Kidney tubule cell (primary cell): ENCODE data around the gene CD8B2.
"Not testable (repeated sequence)": the region's sequence is repeated elsewhere in the genome, so short reads cannot be mapped to it uniquely, and the experiment has no call there.

Experiments used
- DNase-seq: peaks from one replicate; pipeline ENCODE4 v3.0.0-alpha.2; 2018; ENCODE audit warnings: low spot score

The CD8B2 gene

GRCh38 chr2:106551417-106552130 is 64.4 kb downstream of the CD8B2 start:
- no peak for DNase-seq

DNA sequence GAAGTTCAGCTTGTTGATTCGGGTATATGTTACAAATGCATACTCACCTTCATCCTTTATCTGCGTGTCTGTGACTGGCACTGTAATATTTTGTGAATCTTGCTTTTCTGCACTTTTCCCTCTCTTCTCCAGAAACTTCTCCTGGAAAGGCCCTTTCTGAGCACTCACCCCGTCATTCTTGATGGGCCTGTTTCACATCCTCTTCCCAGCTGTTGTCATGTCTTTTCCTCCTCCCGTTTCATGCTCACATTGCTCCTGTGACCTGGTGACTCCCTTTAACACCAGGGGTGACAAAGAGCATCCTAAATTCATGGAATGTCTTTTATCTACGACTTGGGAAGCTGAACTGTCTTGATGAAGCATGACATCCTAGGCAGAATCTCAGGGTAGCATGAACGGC is 65.8 kb downstream of the CD8B2 start:
- DNase-seq, result no peak

GRCh38 chr2:106553321-106553720 is 66.2 kb downstream of the CD8B2 start:
- DNase-seq, result no peak

GRCh38 chr2:106554411-106554810 is 67.2 kb downstream of the CD8B2 start:
- DNase-seq, result no peak

DNA sequence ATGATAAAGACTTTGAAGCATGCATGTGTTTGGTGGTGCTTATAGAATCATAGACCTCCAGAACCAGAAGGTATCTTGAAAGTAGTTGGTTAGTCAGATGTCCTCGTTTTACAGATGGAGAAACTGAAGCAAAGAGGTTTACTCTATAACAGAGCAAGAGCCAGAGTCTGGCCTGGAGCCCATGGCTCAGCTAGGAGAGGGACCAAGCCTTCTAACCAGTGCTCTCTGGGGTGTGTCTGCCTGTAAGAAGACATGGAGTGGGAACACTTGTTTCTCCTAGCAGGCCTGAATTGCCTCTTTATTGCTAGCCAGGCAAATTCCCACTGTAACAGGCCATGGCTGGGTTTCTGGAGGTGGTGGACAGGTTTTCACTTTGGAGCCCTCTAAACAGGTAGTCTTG is 67.9 kb downstream of the CD8B2 start:
- DNase-seq, result no peak

DNA sequence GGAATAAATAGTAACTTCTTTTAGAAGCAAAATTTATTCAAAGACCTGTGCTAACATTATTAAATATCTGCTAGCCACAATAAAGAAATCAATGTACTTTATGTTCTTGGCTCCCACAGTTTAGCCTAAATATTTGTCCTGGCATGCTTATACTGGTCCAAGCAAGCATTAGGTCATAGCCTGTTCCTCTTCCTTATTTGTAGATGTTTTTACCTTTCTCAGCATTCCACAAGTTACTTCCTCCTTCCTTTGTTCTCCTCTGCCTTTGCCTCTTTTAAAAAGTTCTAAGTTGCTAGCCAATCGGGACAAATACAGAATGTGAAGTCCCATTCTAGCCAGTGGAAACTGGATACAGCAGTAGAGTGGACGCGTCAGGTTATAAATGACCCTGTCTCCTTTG is 72.6 kb downstream of the CD8B2 start:
- DNase-seq, result not testable (repeated sequence)

DNA sequence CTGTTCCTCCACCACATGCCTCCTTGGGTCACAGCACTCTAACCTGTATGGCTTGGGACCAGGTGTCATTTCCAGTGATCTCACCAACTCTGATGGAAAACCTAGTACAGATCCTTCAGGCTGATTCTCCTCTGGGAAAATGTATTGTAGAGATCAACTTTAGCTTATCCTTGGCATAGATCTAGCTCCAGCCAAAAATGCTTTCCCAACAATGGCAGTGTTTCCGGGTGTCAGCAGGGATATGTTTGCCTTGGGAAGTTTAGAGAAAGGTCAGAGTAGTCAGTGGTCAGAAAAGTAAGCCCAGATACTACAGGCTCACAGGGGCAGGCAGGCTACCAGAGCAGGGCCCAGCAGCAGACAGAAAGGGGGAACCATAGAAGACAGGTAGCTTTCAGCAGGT is 73.6 kb downstream of the CD8B2 start:
- DNase-seq, result no peak

- no peak for DNase-seq
These were observed 74.2 kb downstream of the CD8B2 start for GRCh38 chr2:106561356-106561755.

GRCh38 chr2:106561803-106562202 is 74.6 kb downstream of the CD8B2 start:
- no peak for DNase-seq

DNA sequence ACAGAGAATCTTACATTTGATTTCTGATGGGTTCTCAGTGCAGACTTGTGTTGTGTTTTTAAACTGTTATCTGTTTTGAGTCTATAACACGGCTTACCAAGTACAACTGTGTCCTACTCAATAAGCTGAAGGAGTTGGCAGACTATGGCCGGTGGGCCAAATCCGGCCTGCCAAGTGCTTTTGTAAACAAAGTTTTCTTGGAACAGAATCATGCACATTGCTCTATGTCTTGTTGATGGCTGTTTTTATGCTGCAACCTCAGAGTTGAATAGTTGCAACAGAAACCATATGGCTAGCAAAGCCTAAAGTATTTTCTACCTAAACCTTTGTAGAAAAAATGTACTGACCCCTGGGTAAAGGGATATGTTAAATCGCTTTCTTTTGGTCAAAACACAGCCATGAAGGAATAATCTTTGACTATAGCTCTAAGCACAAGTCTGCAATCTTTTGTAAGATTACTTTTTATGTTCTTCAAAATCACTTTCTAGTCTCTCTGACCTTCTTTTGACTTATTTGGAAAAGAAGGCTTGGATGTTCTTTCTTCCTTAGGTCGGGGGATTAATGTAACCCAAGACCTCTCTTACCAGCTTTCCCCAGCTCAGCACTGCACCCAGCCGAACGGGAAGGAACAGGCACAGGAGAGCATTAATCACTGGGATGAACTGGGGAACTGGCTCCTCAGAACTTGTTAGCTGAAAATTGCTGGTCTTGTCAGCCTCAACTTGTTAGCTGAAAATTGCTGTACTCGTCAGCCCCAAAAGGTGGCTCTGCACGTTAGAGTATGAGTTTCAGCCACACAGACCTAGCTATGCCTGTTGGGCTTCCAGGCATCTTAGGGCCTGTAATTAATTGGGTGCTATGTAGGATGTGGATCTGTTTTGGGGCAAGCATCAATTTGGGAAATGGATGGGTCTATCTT is 75.4 kb downstream of the CD8B2 start:
- DNase-seq, result no peak

DNA sequence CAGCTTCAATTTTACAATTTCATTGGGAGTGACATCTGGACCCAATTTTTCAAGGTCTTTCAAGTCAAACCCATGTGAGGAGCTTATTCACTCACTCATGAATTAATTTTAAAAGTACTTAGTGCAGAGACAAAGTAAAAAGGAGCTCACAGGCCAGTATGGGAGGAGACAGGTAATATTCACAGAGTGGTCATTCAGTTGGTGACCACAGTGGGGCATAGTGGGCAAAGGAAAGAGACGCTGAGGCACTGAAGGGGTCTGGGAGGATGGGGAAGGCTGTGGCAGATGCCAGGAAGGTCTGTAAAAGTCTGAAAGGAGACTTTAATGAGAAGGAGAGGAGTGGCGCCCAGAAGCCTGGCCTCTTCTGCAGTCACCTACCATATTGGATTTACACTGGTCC is 76.0 kb downstream of the CD8B2 start:
- no peak for DNase-seq

DNA sequence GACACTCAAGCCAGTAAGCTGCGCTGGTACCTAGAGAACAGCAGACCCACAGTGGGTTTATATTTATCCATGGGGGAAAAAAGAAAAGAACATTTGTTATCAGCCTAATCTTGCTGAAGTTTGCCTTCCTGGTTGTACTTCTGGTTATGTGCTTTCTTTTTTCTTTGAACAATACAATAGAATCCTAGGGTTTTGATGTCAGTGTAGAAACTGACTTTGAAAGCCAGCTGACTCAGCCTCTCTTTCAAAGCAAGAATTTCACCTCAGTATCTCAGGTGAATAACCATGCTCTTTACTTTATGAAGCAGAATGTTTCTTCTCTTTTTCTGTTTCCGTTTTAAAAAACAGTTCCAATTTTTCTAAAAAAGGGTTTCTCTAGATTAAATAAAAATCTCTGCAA is 78.4 kb downstream of the CD8B2 start:
- DNase-seq, result no peak

DNA sequence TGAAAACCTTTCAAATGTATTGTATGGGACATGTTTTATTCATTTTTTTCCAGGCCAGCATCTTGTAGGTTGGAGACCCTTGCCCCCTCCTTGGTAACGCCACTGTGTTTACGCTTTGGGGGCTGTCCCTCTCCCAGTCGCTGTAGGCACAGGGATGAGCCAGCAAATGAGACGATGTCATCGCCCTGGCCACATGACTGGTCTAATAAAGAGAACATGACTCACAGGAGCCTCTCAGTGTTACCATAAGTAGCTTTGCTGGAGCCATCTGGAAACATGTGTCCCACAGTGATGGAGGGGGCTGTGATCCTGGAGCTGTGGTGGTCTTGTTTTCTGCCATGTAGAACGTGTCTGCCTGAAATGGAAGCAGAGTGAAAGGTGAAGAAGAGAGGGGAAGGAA is 78.9 kb downstream of the CD8B2 start:
- DNase-seq, result peak; percentile 69

GRCh38 chr2:106566484-106566883 is 79.3 kb downstream of the CD8B2 start:
- DNase-seq, result not testable (repeated sequence)

DNA sequence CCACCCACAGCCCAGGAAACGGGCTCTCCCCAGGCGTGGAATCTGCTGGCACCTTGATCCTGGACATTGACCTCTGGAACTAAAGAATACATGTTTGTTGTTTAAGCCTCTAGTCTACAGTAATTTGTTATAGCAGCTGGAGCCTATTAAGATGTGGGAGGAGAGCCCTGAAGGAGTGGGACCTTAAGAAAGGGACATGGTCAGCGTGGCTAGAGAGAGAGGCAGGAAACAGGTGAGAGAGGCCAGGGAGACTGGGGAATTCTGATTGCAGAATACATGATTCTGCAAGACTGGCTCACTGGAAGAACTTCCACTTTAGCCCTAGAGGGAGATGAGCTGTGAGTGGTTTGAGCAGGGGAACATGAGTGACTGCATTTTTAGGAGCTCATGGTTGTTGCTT is 83.2 kb downstream of the CD8B2 start:
- DNase-seq, result no peak
